Limb (tissue), 2 donors: ENCODE data around the gene CDY1B.
"Not testable (repeated sequence)": the region's sequence is repeated elsewhere in the genome, so short reads cannot be mapped to it uniquely, and the experiment has no call there.

Experiments used
- DNase-seq, 2 donors: peaks; one replicate each; pipeline ENCODE4 v3.0.0-alpha.2; 2016; ENCODE audit errors: extremely low spot score in 2 of 2

Gene CDY1B

GRCh38 chrY:24047919-24048318 is at the start of gene CDY1B:
CDY1B (minus strand) TSS chrY:24048019; CDS start chrY:24047688, 331 bp downstream.
- not testable (repeated sequence) for DNase-seq

GRCh38 chrY:24049525-24049924 is 1.7 kb upstream of the CDY1B start:
- not testable (repeated sequence) for DNase-seq

GRCh38 chrY:24043209-24043608 is 4.6 kb downstream of the CDY1B start:
- DNase-seq = not testable (repeated sequence)

GRCh38 chrY:24039008-24039718 is 8.7 kb downstream of the CDY1B start:
- not testable (repeated sequence) for DNase-seq

GRCh38 chrY:24026212-24027103 is 21.4 kb downstream of the CDY1B start:
- DNase-seq = not testable (repeated sequence)
